Dedifferentiated amniotic fluid mesenchymal stem cell (primary cell): ENCODE measurements around the gene SPIN1.

Experiments used
- DNase-seq: peaks from one replicate; pipeline ENCODE4 v3.0.0-alpha.2; 2016; ENCODE audit errors: extremely low spot score

SPIN1 gene

GRCh38 chr9:88497224-88497623 lies 109.0 kb downstream of the SPIN1 start:
- peak; percentile 14 for DNase-seq

GRCh38 chr9:88498880-88499279 lies 110.6 kb downstream of the SPIN1 start:
- DNase-seq = no peak

DNA sequence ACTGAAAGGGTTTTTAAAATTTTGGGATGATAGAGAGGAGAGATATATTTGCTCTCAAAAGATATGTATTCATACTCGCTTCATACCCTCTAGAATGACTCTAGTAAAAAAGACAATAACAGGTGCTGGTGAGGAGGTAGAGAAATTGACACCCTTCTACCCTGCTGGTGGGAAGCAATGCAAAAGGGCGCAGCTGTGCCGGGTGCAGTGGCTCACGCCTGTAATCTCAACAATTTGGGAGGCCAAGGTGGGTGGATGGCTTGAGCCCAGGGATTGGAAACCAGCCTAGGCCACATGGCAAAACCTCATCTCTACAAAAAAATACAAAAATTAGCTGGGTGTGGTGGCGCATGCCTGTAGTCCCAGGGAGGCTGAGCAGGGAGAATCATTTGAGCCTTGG lies 112.8 kb downstream of the SPIN1 start:
- no peak for DNase-seq

DNA sequence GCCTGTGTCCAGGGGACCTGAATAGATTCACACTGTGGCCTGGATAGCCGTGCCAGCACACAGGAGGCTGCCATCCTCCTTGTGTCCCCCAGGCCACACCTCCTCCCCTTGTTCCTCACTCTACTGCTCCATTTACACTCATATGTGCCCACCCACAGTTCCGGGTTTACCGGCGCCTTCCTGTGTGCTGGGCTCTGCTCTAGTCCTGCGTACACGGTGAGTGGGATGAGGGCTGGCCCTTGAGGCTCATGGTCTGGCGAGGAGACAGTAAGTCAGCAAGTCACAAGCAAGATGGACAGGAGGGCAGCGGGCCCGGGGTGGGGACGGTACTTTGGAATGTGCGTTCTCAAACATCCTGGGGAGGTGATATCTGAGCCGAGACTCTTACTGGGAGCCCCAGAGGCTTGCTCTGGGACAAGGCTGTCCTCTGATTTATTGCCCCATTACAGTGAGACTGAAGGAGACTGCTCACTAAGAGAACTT lies 114.3 kb downstream of the SPIN1 start:
- no peak for DNase-seq

DNA sequence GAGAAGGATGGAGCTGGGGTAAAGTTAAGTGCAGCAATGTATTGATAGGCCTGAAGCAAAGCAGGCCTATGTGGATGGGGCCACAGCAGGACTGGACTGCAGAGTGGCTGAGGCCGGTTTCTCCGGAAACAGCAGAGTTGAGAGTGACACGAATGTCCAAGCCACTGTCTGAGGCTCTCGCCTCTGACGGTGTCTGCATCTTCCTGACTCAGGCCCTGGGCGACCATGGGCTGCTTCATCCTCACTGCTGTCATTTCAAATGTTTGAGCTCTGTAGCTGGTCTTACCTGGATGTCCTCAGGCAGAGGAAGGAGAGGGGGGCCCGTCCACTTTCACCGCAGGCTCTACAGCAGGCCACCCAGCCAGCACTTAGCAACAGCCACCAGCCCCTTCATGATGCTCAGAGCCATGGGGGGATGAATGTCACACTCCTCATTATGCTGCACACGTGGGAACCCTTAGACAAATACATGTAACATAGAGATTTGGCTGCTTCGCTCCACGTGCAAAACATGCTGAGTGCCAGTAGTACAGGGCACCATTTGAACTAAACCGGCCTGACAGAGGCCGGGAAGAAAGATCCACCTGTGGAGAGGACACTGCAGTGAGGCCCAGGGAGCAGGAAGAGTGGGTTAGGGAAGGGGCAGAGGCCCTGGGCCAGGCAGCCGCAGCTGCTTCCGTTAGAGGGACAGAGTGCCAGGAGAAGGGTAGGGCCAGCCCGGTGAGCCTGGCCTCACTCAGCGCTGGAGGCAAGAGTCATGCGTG lies 115.0 kb downstream of the SPIN1 start:
- DNase-seq = no peak

- DNase-seq = no peak
Observed at GRCh38 chr9:88503845-88504764, 115.9 kb downstream of the SPIN1 start.

GRCh38 chr9:88508326-88508725 lies 120.1 kb downstream of the SPIN1 start:
- DNase-seq = no peak

- no peak for DNase-seq
Observed at GRCh38 chr9:88511906-88512305, 123.7 kb downstream of the SPIN1 start.

DNA sequence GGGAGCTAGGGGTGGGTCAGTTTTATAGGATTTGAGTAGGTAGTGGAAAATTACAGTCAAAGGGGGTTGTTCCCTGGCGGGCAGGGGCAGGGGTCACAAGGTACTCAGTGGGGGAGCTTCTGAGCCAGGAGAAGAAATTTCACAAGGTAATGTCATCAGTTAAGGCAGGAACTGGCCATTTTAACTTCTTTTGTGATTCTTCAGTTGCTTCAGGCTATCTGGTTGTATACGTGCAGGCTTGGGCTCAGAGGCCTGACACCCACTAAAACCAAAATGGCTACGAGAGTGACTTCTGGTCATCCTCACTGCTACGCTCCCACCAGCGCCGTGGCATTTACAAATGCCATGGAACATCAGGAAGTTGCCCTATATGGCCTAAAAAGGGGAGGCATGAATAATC lies 126.0 kb downstream of the SPIN1 start:
- no peak for DNase-seq

DNA sequence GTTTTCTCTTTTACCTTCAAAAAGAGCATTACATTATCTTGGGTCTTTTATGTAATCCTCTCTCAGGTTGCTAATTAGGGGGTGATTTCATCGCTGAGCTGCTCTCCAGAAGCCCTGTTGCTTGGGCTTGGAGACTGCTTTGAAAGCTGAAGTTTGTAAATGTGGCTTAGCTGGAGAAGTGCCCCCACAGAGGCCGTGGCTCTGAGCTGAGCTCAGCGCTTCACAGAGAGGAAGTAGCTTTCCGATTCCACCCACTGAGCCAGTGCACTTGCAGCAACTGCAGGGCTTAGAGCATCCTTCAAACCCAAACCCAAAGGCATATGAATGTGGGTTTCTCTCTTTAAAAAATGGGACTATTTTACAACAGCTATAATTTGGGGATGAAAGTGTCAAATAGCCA lies 133.1 kb downstream of the SPIN1 start:
- DNase-seq = no peak

- no peak for DNase-seq
Observed at GRCh38 chr9:88522360-88522759, 134.1 kb downstream of the SPIN1 start.

DNA sequence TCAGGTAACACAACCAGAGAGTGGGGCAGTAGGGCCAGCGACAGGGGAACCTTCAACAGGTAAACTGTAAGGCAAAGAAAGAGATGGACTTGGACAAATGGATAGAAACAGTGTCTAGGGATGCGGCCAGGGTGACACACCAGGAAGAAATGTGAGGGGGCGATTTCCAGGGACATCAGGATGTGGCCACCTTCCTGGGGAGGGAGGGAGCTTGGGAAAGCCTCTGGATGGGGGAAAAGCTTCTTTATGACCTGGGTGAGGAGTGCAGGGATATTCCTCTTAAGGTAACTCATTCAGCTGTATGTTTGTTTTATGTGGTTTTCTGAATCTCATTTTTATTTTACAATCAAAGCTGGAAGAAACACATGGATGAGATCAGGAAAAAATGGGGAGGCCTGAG lies 134.8 kb downstream of the SPIN1 start:
- DNase-seq = no peak

- no peak for DNase-seq
Observed at GRCh38 chr9:88524911-88525310, 136.7 kb downstream of the SPIN1 start.

DNA sequence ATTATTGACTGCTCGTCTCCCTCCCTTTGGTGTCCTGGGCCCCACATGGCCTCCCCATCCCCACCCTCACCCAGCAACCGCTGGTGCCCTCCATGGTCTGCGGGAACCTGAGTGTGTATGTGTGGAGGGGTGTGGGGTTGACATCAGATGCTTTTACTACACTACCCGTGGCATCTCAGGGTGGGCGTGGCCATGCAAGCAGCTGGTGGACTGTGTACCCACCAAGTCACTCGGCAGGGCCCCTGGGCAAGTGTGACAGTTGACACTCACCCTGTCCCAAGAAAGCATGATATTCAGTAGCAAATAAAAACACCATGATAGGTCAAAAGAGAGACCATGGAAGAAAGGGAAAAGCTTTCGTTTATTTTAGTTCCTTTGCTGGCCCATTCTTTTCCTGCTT lies 139.4 kb downstream of the SPIN1 start:
- no peak for DNase-seq
